ENCODE data around the gene OSBPL9.
A peak's percentile ranks its signal among the peaks of the same experiment; 100 is the strongest.

The OSBPL9 gene

DNA sequence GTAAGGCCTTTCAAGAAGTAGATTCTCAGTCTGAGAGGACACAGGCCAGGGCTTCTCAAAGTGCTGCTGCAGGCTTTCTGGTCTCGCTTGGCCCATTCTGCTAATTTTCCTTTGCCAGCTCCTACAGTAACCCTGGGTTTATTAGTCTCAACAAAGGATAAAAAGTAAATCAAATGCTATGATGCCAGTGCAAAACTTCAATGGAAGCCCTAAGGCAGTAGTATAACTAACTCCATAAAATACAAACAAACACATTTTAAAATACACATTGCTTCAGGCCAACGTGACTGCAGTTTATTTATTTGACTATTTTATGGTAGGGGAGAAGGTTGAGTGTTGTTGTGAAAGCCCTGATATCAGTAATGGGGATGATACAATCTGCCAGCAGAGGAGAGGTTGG lies 172.0 kb downstream of the OSBPL9 start:
- TF ChIP-seq CTCF (conservative IDR thresholded peaks at IDR 0.05; ENCODE audit: low read length), result no peak
- DNase-seq (ENCODE audit: low read depth), result no peak
- H3K4me3 ChIP-seq (ENCODE audit: low read length), result no peak overlapping the region

- no peak overlapping the region for H3K4me3 ChIP-seq (ENCODE audit: low read length)
- no peak for DNase-seq (ENCODE audit: low read depth)
- TF ChIP-seq CTCF (conservative IDR thresholded peaks at IDR 0.05; ENCODE audit: low read length), result no peak
These were observed 172.4 kb downstream of the OSBPL9 start for GRCh38 chr1:51789342-51789741.

GRCh38 chr1:51790385-51790784 lies 173.5 kb downstream of the OSBPL9 start:
- no peak overlapping the region for H3K4me3 ChIP-seq (ENCODE audit: low read length)
- TF ChIP-seq CTCF (conservative IDR thresholded peaks at IDR 0.05; ENCODE audit: low read length), result no peak
- DNase-seq (ENCODE audit: low read depth), result no peak

DNA sequence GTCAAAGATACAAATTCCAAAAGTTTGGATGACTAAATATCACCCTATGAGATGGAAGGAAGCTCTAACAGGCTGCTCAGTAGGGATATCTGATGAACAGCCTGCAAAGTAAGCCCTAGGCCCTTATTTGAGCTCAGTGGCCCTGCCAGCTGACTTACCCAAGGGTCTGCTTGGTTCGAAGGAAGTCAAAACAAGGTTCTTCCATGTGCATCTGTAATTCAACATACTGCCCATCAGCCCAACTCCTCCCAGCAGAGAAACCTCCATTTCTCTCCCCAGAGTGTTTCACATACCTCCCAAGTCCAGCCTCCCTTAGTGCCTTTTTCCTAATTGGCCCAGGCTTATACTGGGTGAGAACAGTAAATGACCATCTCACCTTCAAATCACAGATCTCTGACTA lies 175.0 kb downstream of the OSBPL9 start:
- no peak for TF ChIP-seq CTCF (conservative IDR thresholded peaks at IDR 0.05; ENCODE audit: low read length)
- no peak overlapping the region for H3K4me3 ChIP-seq (ENCODE audit: low read length)
- no peak for DNase-seq (ENCODE audit: low read depth)

- no peak overlapping the region for H3K4me3 ChIP-seq (ENCODE audit: low read length)
- TF ChIP-seq CTCF (conservative IDR thresholded peaks at IDR 0.05; ENCODE audit: low read length), result no peak
These were observed 176.0 kb downstream of the OSBPL9 start for GRCh38 chr1:51792864-51793263.

DNA sequence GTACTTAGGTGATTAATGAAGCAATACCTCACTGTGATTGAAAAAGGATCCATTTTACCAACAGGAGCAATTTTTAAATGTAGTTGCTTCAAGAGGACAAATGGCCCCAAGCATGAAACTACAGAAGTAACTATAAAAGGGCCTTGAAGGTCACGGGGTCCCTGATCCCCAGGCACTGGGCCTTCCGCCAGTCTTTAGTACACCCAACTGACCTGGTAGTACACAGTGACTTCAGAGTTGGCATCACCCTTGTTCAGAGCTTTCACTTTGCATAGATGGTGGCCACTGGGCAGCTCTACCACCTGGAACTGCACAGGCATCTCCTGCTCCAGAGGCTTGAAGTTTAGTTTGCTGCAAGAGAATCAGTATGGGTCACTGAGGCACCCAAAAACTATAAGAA lies 177.4 kb downstream of the OSBPL9 start:
- no peak for DNase-seq (ENCODE audit: low read depth)
- no peak overlapping the region for H3K4me3 ChIP-seq (ENCODE audit: low read length)
- TF ChIP-seq CTCF (conservative IDR thresholded peaks at IDR 0.05; ENCODE audit: low read length), result no peak

More at GRCh38 chr1:51792864-51793263, 176.0 kb downstream of the OSBPL9 start:
- DNase-seq (ENCODE audit: low read depth), result peak; percentile 65

GRCh38 chr1:51794868-51795267 lies 178.0 kb downstream of the OSBPL9 start:
- no peak overlapping the region for H3K4me3 ChIP-seq (ENCODE audit: low read length)
- TF ChIP-seq CTCF (conservative IDR thresholded peaks at IDR 0.05; ENCODE audit: low read length), result no peak
- no peak for DNase-seq (ENCODE audit: low read depth)

Measured in AG10803 (cell line).